ENCODE data around the gene MRGPRF.

GRCh38 chr11:69040581-69041260 lies 27.7 kb upstream of the MRGPRF start:
- TF ChIP-seq GABPA (IDR thresholded peaks at IDR 0.05; ENCODE audit: borderline replicate concordance, insufficient read depth, low read length): no peak
- no peak for TF ChIP-seq CHD2 (IDR thresholded peaks at IDR 0.05; ENCODE audit: low read length)
- TF ChIP-seq, protein P1, sequence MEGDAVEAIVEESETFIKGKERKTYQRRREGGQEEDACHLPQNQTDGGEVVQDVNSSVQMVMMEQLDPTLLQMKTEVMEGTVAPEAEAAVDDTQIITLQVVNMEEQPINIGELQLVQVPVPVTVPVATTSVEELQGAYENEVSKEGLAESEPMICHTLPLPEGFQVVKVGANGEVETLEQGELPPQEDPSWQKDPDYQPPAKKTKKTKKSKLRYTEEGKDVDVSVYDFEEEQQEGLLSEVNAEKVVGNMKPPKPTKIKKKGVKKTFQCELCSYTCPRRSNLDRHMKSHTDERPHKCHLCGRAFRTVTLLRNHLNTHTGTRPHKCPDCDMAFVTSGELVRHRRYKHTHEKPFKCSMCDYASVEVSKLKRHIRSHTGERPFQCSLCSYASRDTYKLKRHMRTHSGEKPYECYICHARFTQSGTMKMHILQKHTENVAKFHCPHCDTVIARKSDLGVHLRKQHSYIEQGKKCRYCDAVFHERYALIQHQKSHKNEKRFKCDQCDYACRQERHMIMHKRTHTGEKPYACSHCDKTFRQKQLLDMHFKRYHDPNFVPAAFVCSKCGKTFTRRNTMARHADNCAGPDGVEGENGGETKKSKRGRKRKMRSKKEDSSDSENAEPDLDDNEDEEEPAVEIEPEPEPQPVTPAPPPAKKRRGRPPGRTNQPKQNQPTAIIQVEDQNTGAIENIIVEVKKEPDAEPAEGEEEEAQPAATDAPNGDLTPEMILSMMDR (IDR thresholded peaks at IDR 0.05; ENCODE audit: control extremely low read depth in 1 of 3, insufficient read depth in 1 of 3, low read depth in 1 of 3, low read length in 3 of 3): no peak
- no peak for TF ChIP-seq EP300 (IDR thresholded peaks at IDR 0.05; ENCODE audit: borderline replicate concordance in 1 of 2, low read depth in 2 of 2, low read length in 2 of 2)
- TF ChIP-seq TBP (IDR thresholded peaks at IDR 0.05; ENCODE audit: low read depth, low read length): no peak
- no peak for TF ChIP-seq CREB1 (IDR thresholded peaks at IDR 0.05)

All from H1 (cell line).